ENCODE measurements around the gene CDC20. TPM values are rescaled to one million over a fixed set of nuclear protein-coding genes. Genes with fewer than 3 reads are reported as not detected.
"Not testable (repeated sequence)": the region's sequence is repeated elsewhere in the genome, so short reads cannot be mapped to it uniquely, and the experiment has no call there.

Gene CDC20
- total and polyA plus RNA-seq, 10 of the 15 experiments (the other 5 are each of a cell fraction or from before 2014, with no cell fraction given) = 36.3 to 347 (median 150) TPM

- Histone ChIP-seq H4K20me1 (ENCODE audit: control insufficient read depth, insufficient read depth) (no peaks in the 10 kb centered on the region), H3K36me3 (ENCODE audit: control insufficient read depth in 2 of 2, insufficient read depth in 2 of 2, low read length in 1 of 2) (peaks cover 5 to 14% of the 10 kb centered on the region in 2 experiments), H3K27me3 (replicated peaks in 1 of 2; ENCODE audit: control insufficient read depth in 2 of 2, insufficient read depth in 2 of 2, low read length in 1 of 2) (no peaks in the 10 kb centered on the region), H3K9ac (ENCODE audit: control insufficient read depth, insufficient read depth, low read length) (peak overlapping the region; percentile 81), H2AFZ (ENCODE audit: control insufficient read depth, low read depth, low read length) (peak overlapping the region; percentile 89), H3K9me3 (replicated peaks; ENCODE audit: control insufficient read depth, insufficient read depth, low read length) (no peaks in the 10 kb centered on the region), H3K4me2 (ENCODE audit: control insufficient read depth, insufficient read depth) (peak overlapping the region; percentile 95), H3K27ac (ENCODE audit: control insufficient read depth, insufficient read depth) (peak overlapping the region; percentile 95), H3K4me3 (peak overlapping the region; percentile 90), H3K79me2 (ENCODE audit: control insufficient read depth, insufficient read depth, low read length) (peaks cover 37% of the 10 kb centered on the region), H3K4me1 (ENCODE audit: control insufficient read depth, insufficient read depth, low read length) (peaks cover 8% of the 10 kb centered on the region)
- ATAC-seq (no peak; the same call in 2 of the 3 replicates), FAIRE-seq (no peak), DNase-seq (ENCODE audit: low read depth, low spot score) (no peak)
- POLR2A ChIA-PET = interaction anchor here (0.8 to 2.5 kb wide), 5 partner anchors 11 to 129 kb away, joined by 3 to 25 read pairs (median 13); partner anchors contain the start of genes CDC20, MED8 and SZT2
- in situ Hi-C loops (cut with MboI) = no loop called here
- RAD21 ChIA-PET (ENCODE audit: unreplicated experiment) = interaction anchor here (0.8 to 3.0 kb wide), 11 partner anchors 10 to 530 kb away, joined by 3 to 15 read pairs (median 3); partner anchors contain the start of genes CDC20, KDM4A, MED8 and SZT2
- intact Hi-C loops (cut with micrococcal nuclease; ENCODE audit: unreplicated experiment) = loop anchor here (2.0 to 5.0 kb wide), 2 partner anchors 20 to 71 kb away; partner anchors contain the start of genes MED8 and SZT2
- TF ChIP-seq, protein P1, sequence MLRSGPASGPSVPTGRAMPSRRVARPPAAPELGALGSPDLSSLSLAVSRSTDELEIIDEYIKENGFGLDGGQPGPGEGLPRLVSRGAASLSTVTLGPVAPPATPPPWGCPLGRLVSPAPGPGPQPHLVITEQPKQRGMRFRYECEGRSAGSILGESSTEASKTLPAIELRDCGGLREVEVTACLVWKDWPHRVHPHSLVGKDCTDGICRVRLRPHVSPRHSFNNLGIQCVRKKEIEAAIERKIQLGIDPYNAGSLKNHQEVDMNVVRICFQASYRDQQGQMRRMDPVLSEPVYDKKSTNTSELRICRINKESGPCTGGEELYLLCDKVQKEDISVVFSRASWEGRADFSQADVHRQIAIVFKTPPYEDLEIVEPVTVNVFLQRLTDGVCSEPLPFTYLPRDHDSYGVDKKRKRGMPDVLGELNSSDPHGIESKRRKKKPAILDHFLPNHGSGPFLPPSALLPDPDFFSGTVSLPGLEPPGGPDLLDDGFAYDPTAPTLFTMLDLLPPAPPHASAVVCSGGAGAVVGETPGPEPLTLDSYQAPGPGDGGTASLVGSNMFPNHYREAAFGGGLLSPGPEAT (IDR thresholded peaks at IDR 0.05; ENCODE audit: low read depth) = peak; percentile 5; the same call in 1 of the 2 replicates
- TF ChIP-seq ETV6 (conservative IDR thresholded peaks at IDR 0.05 in 1 of 2, IDR thresholded peaks at IDR 0.05 in 1 of 2; ENCODE audit: borderline replicate concordance in 1 of 2, low read depth in 1 of 2) (0 out of 4 replicates have a peak, but pooled peaks of 1 of the 2 experiments have one; percentile 7), ZNF24 (IDR thresholded peaks at IDR 0.05) (peak; percentile 73), NBN (IDR thresholded peaks at IDR 0.05) (no peak), CREB1 (IDR thresholded peaks at IDR 0.05; ENCODE audit: low read depth) (0 out of 2 replicates have a peak, but pooled peaks have one; percentile 4), TCF3 (IDR thresholded peaks at IDR 0.05; ENCODE audit: borderline replicate concordance, insufficient read depth, low read depth, low read length) (no peak), ATF7 (IDR thresholded peaks at IDR 0.05; ENCODE audit: low read depth) (0 out of 2 replicates have a peak, but pooled peaks have one; percentile 4)
- WGBS (ENCODE audit: insufficient coverage, insufficient replicate concordance, low lambda C conversion rate, missing lambda C conversion rate) = under 1% methylated on average over 6 of the region's 6 CpGs
- SMC1A ChIA-PET (ENCODE audit: uncharacterized antibody, unreplicated experiment) = interaction anchor here (0.6 to 5.0 kb wide), 8 partner anchors 9 to 152 kb away, joined by 3 to 24 read pairs (median 6); partner anchors contain the start of gene CDC20
- BruUV-seq (replicated peaks) = TSS peak; percentile 94
- CTCF ChIA-PET = interaction anchor here (1.0 to 2.6 kb wide), 9 partner anchors 10 to 142 kb away, joined by 3 to 16 read pairs (median 4); partner anchors contain the start of genes CDC20, HYI, MED8 and SZT2
These were observed 9.9 kb downstream of the CDC20 start for GRCh38 chr1:43368646-43369020.

- CTCF ChIA-PET = interaction anchor here (0.6 to 2.6 kb wide), 4 partner anchors 12 to 333 kb away, joined by 3 to 16 read pairs (median 8); partner anchors contain the start of genes CDC20, MED8 and SZT2
- FAIRE-seq; H3K4me3 ChIP-seq; BruUV-seq (replicated peaks); DNase-seq (ENCODE audit: low read depth, low spot score); H3K36me3 ChIP-seq (ENCODE audit: control insufficient read depth in 2 of 2, insufficient read depth in 2 of 2, low read length in 1 of 2); H4K20me1 ChIP-seq (ENCODE audit: control insufficient read depth, insufficient read depth); H3K4me2 ChIP-seq (ENCODE audit: control insufficient read depth, insufficient read depth); H3K4me1 ChIP-seq (ENCODE audit: control insufficient read depth, insufficient read depth, low read length); in situ Hi-C loops (cut with MboI); RAD21 ChIA-PET (ENCODE audit: unreplicated experiment); H3K27ac ChIP-seq (ENCODE audit: control insufficient read depth, insufficient read depth); ATAC-seq; H3K9me3 ChIP-seq (replicated peaks; ENCODE audit: control insufficient read depth, insufficient read depth, low read length); H3K9ac ChIP-seq (ENCODE audit: control insufficient read depth, insufficient read depth, low read length); H2AFZ ChIP-seq (ENCODE audit: control insufficient read depth, low read depth, low read length); H3K27me3 ChIP-seq (replicated peaks in 1 of 2; ENCODE audit: control insufficient read depth in 2 of 2, insufficient read depth in 2 of 2, low read length in 1 of 2): not testable (repeated sequence)
- SMC1A ChIA-PET (ENCODE audit: uncharacterized antibody, unreplicated experiment) = interaction anchor here (0.7 to 5.0 kb wide), 3 partner anchors 12 to 571 kb away, joined by 3 to 24 read pairs (median 4); no protein-coding TSS in a partner anchor
- POLR2A ChIA-PET = interaction anchor here (0.7 to 1.6 kb wide), 8 partner anchors 11 to 584 kb away, joined by 4 to 13 read pairs (median 6); partner anchors contain the start of genes CDC20, MED8 and SZT2
- peaks cover 37% of the 10 kb centered on the region for H3K79me2 ChIP-seq (ENCODE audit: control insufficient read depth, insufficient read depth, low read length)
- 98% methylated on average over 5 of the region's 6 CpGs for WGBS (ENCODE audit: insufficient coverage, insufficient replicate concordance, low lambda C conversion rate, missing lambda C conversion rate)
- intact Hi-C loops (cut with micrococcal nuclease; ENCODE audit: unreplicated experiment) = loop anchor here (2.0 to 5.0 kb wide), 2 partner anchors 19 to 72 kb away; partner anchors contain the start of genes MED8 and SZT2
These were observed 11.0 kb downstream of the CDC20 start for GRCh38 chr1:43369779-43370178.

Measured in GM12878 (cell line).